Testis (tissue), 3 donors: ENCODE measurements around the gene MAP1LC3B. TPM values are rescaled to one million over a fixed set of nuclear protein-coding genes. Genes with fewer than 3 reads are reported as not detected.
"Not testable (repeated sequence)": the region's sequence is repeated elsewhere in the genome, so short reads cannot be mapped to it uniquely, and the experiment has no call there.

Experiments
- DNase-seq: peaks from one replicate; pipeline ENCODE4 v3.0.0-alpha.2; 2019
- H3K27ac ChIP-seq, 2 donors: fragments of 200-600 bp; sonication (generic); one replicate each; pipeline ENCODE4 v1.5.1; 2019
- H3K27me3 ChIP-seq: fragments of 200-600 bp; sonication (generic); one replicate; pipeline ENCODE4 v1.5.1; 2019
- H3K36me3 ChIP-seq: fragments of 200-600 bp; sonication (generic); one replicate; pipeline ENCODE4 v1.5.1; 2017; ENCODE audit warnings: low read depth; ENCODE audit errors: missing control alignments
- H3K4me1 ChIP-seq: fragments of 200-600 bp; sonication (generic); one replicate; pipeline ENCODE4 v1.5.1; 2019
- H3K4me3 ChIP-seq, 2 donors: fragments of 200-600 bp; sonication (generic); one replicate each; pipeline ENCODE4 v1.5.1; 2017 to 2019
- H3K9me3 ChIP-seq: fragments of 200-600 bp; sonication (generic); one replicate; pipeline ENCODE4 v1.5.1; 2017
- POLR2A ChIP-seq: fragments of 450-650 bp; IDR thresholded peaks from one replicate; pipeline ENCODE4 v1.6.1; 2017; ENCODE audit warnings: antibody characterized with exemption, mild to moderate bottlenecking, moderate library complexity
- whole genome bisulfite sequencing, 2 donors: methylation state at CpG; one replicate each; pipeline ENCODE4 v1.1.5; 2018; 5-methylcytosine and 5-hydroxymethylcytosine counted together
- intact Hi-C: fragments of 100-400 bp; cut with DNase I; formaldehyde crosslinking; loops from one replicate; pipeline ENCODE4 v1.15.1; 2023; ENCODE audit warnings: low total_unique reads
- polyA plus RNA-seq: library from polyadenylated mRNA; stranded (reverse); fragments of 350-450 nt; fragmentation: Illumina TruSeq; extraction: RNeasy Lipid Tissue Mini Kit (QIAGEN cat#74804); gene quantifications from one replicate; pipeline ENCODE4 v1.2.3, GENCODE V29; 2014; ENCODE audit warnings: low read depth, low replicate concordance; ENCODE audit not compliant: insufficient read depth
- total RNA-seq, 2 donors: library from RNA; depleted of rRNA; stranded (reverse); fragments of >200 nt; gene quantifications; one replicate each; pipeline ENCODE4 v1.2.3, GENCODE V29; 2016
- TF ChIP-seq, protein P1 (sequence below), 3 experiments: fragments of 450-650 bp in 2 of 3; fragments of 200-600 bp in 1 of 3; sonication (generic) in 1 of 3; IDR thresholded peaks; one replicate each; pipeline ENCODE4 v1.5.1; 2016 to 2019; ENCODE audit warnings: antibody characterized with exemption in 3 of 3, mild to moderate bottlenecking in 2 of 3, moderate library complexity in 1 of 3

Gene MAP1LC3B
- total and polyA plus RNA-seq, 3 donors from 2014 or later = 69.1 to 114 (median 73.1) TPM

DNA sequence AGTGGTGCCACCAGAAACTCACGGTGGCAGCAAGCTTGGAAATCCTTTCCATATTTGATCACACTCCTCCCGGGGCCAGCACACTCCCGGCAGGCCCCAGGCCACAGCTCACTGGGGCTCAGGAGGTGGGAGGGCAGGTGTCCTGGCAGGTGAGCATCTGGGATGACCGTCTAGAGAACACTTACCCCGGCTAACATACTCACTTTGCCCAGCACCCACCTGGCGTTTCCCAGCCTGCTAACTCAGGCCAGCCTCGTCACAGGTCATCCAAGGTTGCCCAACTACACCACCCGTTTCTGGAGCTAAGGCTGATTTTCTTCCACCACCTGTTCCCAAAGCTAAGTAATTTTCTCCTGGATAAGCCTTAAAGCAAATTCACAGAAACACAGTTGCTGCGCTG is 33.4 kb upstream of the MAP1LC3B start:
- H3K9me3 ChIP-seq = no peaks in the 10 kb centered on the region
- WGBS, 2 donors = 85 to 91% methylated on average over 9 of the region's 9 CpGs
- intact Hi-C loops = no loop called here
- no peak overlapping the region for H3K4me3 ChIP-seq
- H3K4me1 ChIP-seq = peaks cover 1% of the 10 kb centered on the region
- no peak overlapping the region for H3K27ac ChIP-seq
- no peaks in the 10 kb centered on the region for H3K36me3 ChIP-seq
- no peak for TF ChIP-seq POLR2A
- TF ChIP-seq, protein P1, sequence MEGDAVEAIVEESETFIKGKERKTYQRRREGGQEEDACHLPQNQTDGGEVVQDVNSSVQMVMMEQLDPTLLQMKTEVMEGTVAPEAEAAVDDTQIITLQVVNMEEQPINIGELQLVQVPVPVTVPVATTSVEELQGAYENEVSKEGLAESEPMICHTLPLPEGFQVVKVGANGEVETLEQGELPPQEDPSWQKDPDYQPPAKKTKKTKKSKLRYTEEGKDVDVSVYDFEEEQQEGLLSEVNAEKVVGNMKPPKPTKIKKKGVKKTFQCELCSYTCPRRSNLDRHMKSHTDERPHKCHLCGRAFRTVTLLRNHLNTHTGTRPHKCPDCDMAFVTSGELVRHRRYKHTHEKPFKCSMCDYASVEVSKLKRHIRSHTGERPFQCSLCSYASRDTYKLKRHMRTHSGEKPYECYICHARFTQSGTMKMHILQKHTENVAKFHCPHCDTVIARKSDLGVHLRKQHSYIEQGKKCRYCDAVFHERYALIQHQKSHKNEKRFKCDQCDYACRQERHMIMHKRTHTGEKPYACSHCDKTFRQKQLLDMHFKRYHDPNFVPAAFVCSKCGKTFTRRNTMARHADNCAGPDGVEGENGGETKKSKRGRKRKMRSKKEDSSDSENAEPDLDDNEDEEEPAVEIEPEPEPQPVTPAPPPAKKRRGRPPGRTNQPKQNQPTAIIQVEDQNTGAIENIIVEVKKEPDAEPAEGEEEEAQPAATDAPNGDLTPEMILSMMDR (IDR thresholded peaks at IDR 0.05) = no peak
- DNase-seq = no peak
- H3K27me3 ChIP-seq = no peaks in the 10 kb centered on the region

DNA sequence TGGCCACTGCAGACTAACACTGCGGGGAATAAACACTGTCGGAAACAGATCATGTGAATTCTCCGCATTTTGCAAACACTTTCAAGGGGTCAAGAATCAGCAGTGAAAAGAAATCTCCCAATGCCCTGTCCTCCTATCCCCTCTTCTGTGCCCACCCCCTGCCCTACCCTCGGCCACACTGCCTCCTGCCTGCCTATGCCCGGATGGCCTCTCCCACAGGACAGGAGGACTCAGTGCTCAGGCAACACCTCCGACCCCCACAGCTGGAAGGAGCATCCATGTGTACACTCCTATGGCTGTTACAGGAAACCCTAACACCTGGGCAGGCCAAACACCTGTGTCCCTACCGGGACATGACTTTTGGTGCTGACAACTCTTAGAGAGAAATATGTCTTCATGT is 33.0 kb upstream of the MAP1LC3B start:
- intact Hi-C loops = no loop called here
- Histone ChIP-seq H3K4me1 (peaks cover 6% of the 10 kb centered on the region), H3K27me3 (no peaks in the 10 kb centered on the region), H3K4me3 (no peak overlapping the region), H3K9me3 (no peaks in the 10 kb centered on the region), H3K27ac (no peak overlapping the region), H3K36me3 (no peaks in the 10 kb centered on the region)
- TF ChIP-seq, protein P1 (IDR thresholded peaks at IDR 0.05) = no peak
- TF ChIP-seq POLR2A = no peak
- 95 to 97% methylated on average over 7 of the region's 7 CpGs for WGBS, 2 donors
- DNase-seq = no peak

DNA sequence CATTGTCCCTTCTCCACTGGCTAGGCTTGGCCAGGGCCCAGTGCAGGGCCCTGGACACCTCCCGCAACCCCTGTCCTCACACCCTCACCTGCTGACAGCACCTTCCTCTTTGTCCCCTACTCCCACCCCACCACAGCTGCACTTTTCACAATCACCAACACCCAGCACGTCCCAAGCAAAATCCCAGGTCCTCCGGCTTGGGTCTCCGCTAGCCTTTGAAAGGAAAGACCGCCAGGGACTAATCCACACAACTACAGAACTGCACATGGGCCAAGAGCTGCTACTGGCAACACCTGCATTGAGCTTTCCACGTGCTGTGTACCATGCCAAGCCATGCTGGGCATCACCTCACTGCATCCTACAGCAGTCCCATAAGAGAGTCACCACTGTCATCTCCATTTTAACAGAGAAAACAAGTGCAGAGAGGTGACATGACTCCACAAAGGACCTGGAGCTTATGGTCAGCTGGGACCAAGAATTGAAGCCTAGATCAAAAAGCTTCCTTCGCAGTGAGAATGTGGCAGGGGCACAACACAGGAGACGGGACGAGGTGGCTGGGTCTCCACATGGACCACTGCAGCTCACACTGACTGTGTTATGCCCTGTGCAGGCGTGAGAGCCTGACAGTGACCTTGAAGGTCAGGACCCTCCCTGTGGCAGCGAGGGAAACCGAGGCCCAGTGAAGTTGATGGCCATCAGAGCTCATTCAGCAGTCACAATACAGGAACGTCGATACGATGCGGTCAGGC is 31.1 kb upstream of the MAP1LC3B start:
- no peak for DNase-seq
- WGBS, 2 donors = 96 to 97% methylated on average over 16 of the region's 16 CpGs

DNA sequence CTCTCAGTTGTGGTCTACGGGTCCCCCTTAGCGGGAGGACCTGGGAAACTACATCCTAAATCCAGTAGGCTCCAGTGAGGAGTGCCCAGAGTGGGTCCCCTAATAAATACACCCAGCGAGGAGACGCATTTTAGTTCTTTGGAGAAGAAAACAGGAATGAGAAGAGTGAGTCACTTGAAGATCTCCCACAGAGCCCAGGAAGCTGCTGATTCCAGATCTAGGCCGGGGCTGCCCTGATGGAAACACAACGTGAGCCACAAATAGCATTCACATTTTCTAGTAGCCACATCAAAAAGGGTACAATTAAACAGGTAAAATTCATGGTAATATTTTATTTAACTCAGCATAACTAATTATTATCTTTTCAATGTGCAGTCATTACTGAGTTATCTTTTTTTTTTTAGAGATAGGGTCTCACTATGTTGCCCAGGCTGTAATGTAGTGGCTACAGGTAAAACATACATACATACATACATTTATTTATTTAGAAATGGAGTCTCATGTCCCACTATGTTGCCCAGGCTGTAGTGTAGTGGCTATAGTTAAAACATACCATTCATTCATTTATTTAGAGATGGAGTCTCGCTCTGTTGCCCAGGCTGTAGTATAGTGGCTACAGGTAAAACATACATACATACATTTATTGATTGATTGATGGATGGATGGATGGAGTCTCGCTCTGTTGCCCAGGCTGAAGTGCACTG is 30.1 kb upstream of the MAP1LC3B start:
- intact Hi-C loops = no loop called here
- Histone ChIP-seq H3K4me3 (no peak overlapping the region), H3K9me3 (no peaks in the 10 kb centered on the region), H3K27me3 (no peaks in the 10 kb centered on the region), H3K27ac (no peak overlapping the region), H3K4me1 (peaks cover 11% of the 10 kb centered on the region), H3K36me3 (no peaks in the 10 kb centered on the region)
- no peak for DNase-seq
- TF ChIP-seq, protein P1 (IDR thresholded peaks at IDR 0.05) = no peak
- TF ChIP-seq POLR2A = no peak
- 94 to 97% methylated on average over 6 to 8 of the region's 8 CpGs for WGBS, 2 donors

More for the DNA sequence above, 31.1 kb upstream of the MAP1LC3B start:
- Histone ChIP-seq H3K4me3 (no peak overlapping the region), H3K9me3 (no peaks in the 10 kb centered on the region), H3K4me1 (peaks cover 11% of the 10 kb centered on the region), H3K27ac (no peak overlapping the region), H3K36me3 (no peaks in the 10 kb centered on the region), H3K27me3 (no peaks in the 10 kb centered on the region)
- TF ChIP-seq, protein P1 (IDR thresholded peaks at IDR 0.05) = no peak
- TF ChIP-seq POLR2A = no peak
- intact Hi-C loops = no loop called here

DNA sequence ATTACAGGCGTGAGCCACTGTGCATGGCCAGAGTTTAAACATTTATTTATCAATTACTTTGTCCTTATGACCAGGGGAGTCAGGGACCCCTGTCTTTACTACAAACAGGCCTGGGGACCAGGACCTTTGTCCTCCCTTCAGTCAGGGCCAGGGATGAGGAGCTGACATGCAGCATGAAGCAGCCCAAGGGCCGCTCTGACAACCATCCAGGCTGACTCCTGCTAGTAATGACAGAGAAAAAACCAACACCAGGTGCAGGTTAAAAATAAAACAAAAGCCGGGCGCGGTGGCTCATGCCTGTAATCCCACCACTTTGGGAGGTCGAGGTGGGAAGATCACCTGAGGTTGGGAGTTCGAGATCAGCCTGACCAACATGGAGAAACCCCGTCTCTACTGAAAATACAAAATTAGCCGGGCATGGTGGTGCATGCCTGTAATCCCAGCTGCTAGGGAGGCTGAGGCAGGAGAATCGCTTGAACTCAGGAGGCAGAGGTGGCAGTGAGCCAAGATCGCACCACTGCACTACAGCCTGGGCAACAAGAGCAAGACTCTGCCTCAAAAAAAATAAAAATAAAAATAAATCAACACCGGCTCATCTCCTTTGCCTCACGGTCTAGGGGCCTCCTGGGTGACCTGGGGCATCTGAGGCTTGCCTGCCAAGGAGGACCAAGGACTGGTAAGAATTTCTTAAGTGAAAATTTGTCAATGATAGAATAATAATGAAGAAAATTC is 29.1 kb upstream of the MAP1LC3B start:
- H3K4me3 ChIP-seq, DNase-seq, H3K9me3 ChIP-seq, H3K27ac ChIP-seq, H3K27me3 ChIP-seq, H3K36me3 ChIP-seq, intact Hi-C loops: not testable (repeated sequence)
- 90 to 91% methylated on average over 13 of the region's 13 CpGs for WGBS, 2 donors
- peaks cover 11% of the 10 kb centered on the region for H3K4me1 ChIP-seq
